Transverse colon (tissue), 4 donors: ENCODE results near the gene BRICD5. TPM values are rescaled to one million over a fixed set of nuclear protein-coding genes. Genes with fewer than 3 reads are reported as not detected.

Source experiments
- DNase-seq: peaks from one replicate; pipeline ENCODE4 v3.0.0-alpha.2; 2019
- H3K27ac ChIP-seq, 4 donors: fragments of 200-600 bp; sonication (generic); 2 replicates each; pipeline ENCODE4 v1.5.1; 2016 to 2018; ENCODE audit warnings: inconsistent platforms in 4 of 4
- H3K27me3 ChIP-seq: fragments of 200-600 bp; sonication (generic); 2 replicates; pipeline ENCODE4 v1.5.1; 2017; ENCODE audit warnings: inconsistent platforms
- H3K36me3 ChIP-seq, 4 donors: fragments of 200-600 bp; sonication (generic); 2 replicates each; pipeline ENCODE4 v1.5.1; 2017 to 2019; ENCODE audit warnings: inconsistent platforms in 4 of 4
- H3K4me1 ChIP-seq, 4 donors: fragments of 200-600 bp; sonication (generic); 2 replicates each; pipeline ENCODE4 v1.5.1; 2017 to 2020; ENCODE audit warnings: inconsistent platforms in 4 of 4
- H3K4me3 ChIP-seq, 4 donors: fragments of 200-600 bp; sonication (generic); 1 replicate in 1 of 4; 2 replicates in 3 of 4; pipeline versions ENCODE4 v1.5.1 to v1.6.1; 2017 to 2019; ENCODE audit warnings: inconsistent platforms in 4 of 4
- H3K9me3 ChIP-seq, 2 donors: fragments of 200-600 bp; sonication (generic); 2 replicates each; pipeline ENCODE4 v1.5.1; 2017 to 2019; ENCODE audit warnings: inconsistent platforms in 2 of 2
- CTCF ChIP-seq, 5 experiments: fragments of 200-600 bp in 3 of 5; fragments of 450-650 bp in 2 of 5; sonication (generic) in 3 of 5; IDR thresholded peaks; 1 replicate in 2 of 5; 2 replicates in 3 of 5; pipeline ENCODE4 v1.5.1; 2016 to 2017; ENCODE audit warnings: antibody characterized with exemption in 5 of 5, inconsistent platforms in 3 of 5, mild to moderate bottlenecking in 2 of 5, moderate library complexity in 1 of 5
- EP300 ChIP-seq: sonication (generic); formaldehyde crosslinking; IDR thresholded peaks from one replicate; pipeline ENCODE4 v1.6.1; 2017; ENCODE audit warnings: antibody characterized with exemption, low read depth
- POLR2A ChIP-seq: fragments of 450-650 bp; IDR thresholded peaks from one replicate; pipeline ENCODE4 v1.6.1; 2016; ENCODE audit warnings: antibody characterized with exemption, mild to moderate bottlenecking, moderate library complexity
- POLR2AphosphoS5 ChIP-seq, 3 donors: sonication (generic); formaldehyde crosslinking; IDR thresholded peaks; one replicate each; pipeline ENCODE4 v1.6.1; 2016; ENCODE audit warnings: antibody characterized with exemption in 3 of 3
- WGBS, 2 donors: methylation state at CpG; one replicate each; pipeline ENCODE4 v1.1.5; 2018; ENCODE audit warnings: low coverage in 1 of 2; 5-methylcytosine and 5-hydroxymethylcytosine counted together
- in situ Hi-C, 4 donors: fragments of 200-750 bp; cut with MboI; loops; one replicate each; pipeline versions ENCODE4 v1.15.0 to v1.15.1; 2017; ENCODE audit warnings: low sequenced_read_pairs in 3 of 4, low pct_ligation_motif_present in 1 of 4, low pct_unique_long_range_greater_than_20kb in 1 of 4
- intact Hi-C: fragments of 100-400 bp; cut with DNase I; formaldehyde crosslinking; loops from one replicate; pipeline ENCODE4 v1.15.1; 2023; ENCODE audit warnings: low total_unique reads
- total RNA-seq, 4 donors: library from RNA; depleted of rRNA; stranded (reverse); fragments of >200 nt; gene quantifications; one replicate each; pipeline ENCODE4 v1.1.0, GENCODE V29; 2016

BRICD5 gene
- total RNA-seq, 4 donors from 2014 or later = 5.7 to 29.9 (median 11.7) TPM

GRCh38 chr16:2161911-2162310 is 48.8 kb downstream of the BRICD5 start:
- TF ChIP-seq CTCF (IDR thresholded peaks at IDR 0.05) (no peak), POLR2AphosphoS5 (IDR thresholded peaks at IDR 0.05) (no peak), EP300 (no peak), POLR2A (no peak)
- WGBS, 2 donors = 91% methylated on average over 10 of the region's 10 CpGs; no CpG with 5 or more reads in 1 of the 2 donors
- Histone ChIP-seq H3K27me3 (no peaks in the 10 kb centered on the region), H3K4me1 (peaks cover 39 to 70% (median 66%) of the 10 kb centered on the region in 4 donors), H3K9me3 (no peaks in the 10 kb centered on the region), H3K27ac (peak overlapping the region; percentile 42 to 92 (median 90)), H3K4me3 (no peak overlapping the region), H3K36me3 (no peaks in the 10 kb centered on the region)
- in situ Hi-C loops (loop anchor here in 1 of 4 donors (25.0 kb wide), 1 partner anchor 325 kb away; the partner anchor contains the start of gene TBC1D24), intact Hi-C loops (no loop called here)
- no peak for DNase-seq

GRCh38 chr16:2160915-2161551 is 49.6 kb downstream of the BRICD5 start:
- no peaks in the 10 kb centered on the region for H3K27me3 ChIP-seq
- no peaks in the 10 kb centered on the region for H3K36me3 ChIP-seq
- no peak for TF ChIP-seq CTCF (IDR thresholded peaks at IDR 0.05)
- TF ChIP-seq EP300 = no peak
- TF ChIP-seq POLR2AphosphoS5 (IDR thresholded peaks at IDR 0.05) = peak in 1 of 3 donors; percentile 10
- TF ChIP-seq POLR2A = no peak
- WGBS, 2 donors = 58% methylated on average over 14 of the region's 20 CpGs; no CpG with 5 or more reads in 1 of the 2 donors
- in situ Hi-C loops (loop anchor here in 1 of 4 donors (25.0 kb wide), 1 partner anchor 326 kb away; the partner anchor contains the start of gene TBC1D24), intact Hi-C loops (no loop called here)
- peak; percentile 58 for DNase-seq
- peak overlapping the region; percentile 42 to 92 (median 90) for H3K27ac ChIP-seq
- peaks cover 45 to 78% (median 74%) of the 10 kb centered on the region in 4 donors for H3K4me1 ChIP-seq
- no peak overlapping the region for H3K4me3 ChIP-seq
- no peaks in the 10 kb centered on the region for H3K9me3 ChIP-seq

Other genes starting within 250 kb of the BRICD5 start
- gene RPS2, start 246.0 kb downstream of the BRICD5 start, total RNA-seq = 1,000 to 10,000 TPM in 3 of 4 donors, 100 to 1,000 TPM in 1; 896 to 2,085 (median 1,613) TPM
- gene RNF151, start 244.0 kb downstream of the BRICD5 start, total RNA-seq = not detected
- gene TBL3, start 238.8 kb downstream of the BRICD5 start, total RNA-seq = 10 to 100 TPM; 23.2 to 31.0 (median 28.2) TPM
- 10 to 100 TPM in 3 of 4 donors, 1 to 10 TPM in 1; 4.2 to 29.8 (median 19.4) TPM for gene NOXO1, start 229.4 kb downstream of the BRICD5 start, total RNA-seq
- gene GFER, start 226.7 kb downstream of the BRICD5 start, total RNA-seq = 100 to 1,000 TPM in 1 of 4 donors, 10 to 100 TPM in 3; 29.9 to 117 (median 64.3) TPM
- gene SYNGR3, start 220.9 kb downstream of the BRICD5 start, total RNA-seq = 1 to 10 TPM in 3 of 4 donors, not detected in 1; 2.7 to 4.8 (median 2.9) TPM
- 100 to 1,000 TPM in 1 of 4 donors, 10 to 100 TPM in 3; 28.3 to 145 (median 42.0) TPM for gene ZNF598, start 201.0 kb downstream of the BRICD5 start, total RNA-seq
- under 1 TPM in 1 of 4 donors, not detected in 3; 0.41 TPM for gene NPW, start 191.1 kb downstream of the BRICD5 start, total RNA-seq
- 10 to 100 TPM in 3 of 4 donors, 1 to 10 TPM in 1; 3.7 to 61.9 (median 29.8) TPM for gene NHERF2, start 184.0 kb downstream of the BRICD5 start, total RNA-seq
- gene NTHL1, start 163.0 kb downstream of the BRICD5 start, total RNA-seq = 10 to 100 TPM; 12.7 to 32.9 (median 23.2) TPM
- gene TSC2, start 162.9 kb downstream of the BRICD5 start, total RNA-seq = 100 to 1,000 TPM in 2 of 4 donors, 10 to 100 TPM in 2; 88.3 to 206 (median 127) TPM
- 1,000 to 10,000 TPM in 1 of 4 donors, 100 to 1,000 TPM in 3; 131 to 1,015 (median 289) TPM for gene PKD1, start 75.0 kb downstream of the BRICD5 start, total RNA-seq
- 10 to 100 TPM in 3 of 4 donors, 1 to 10 TPM in 1; 8.3 to 28.4 (median 14.2) TPM for gene RAB26, start 62.2 kb downstream of the BRICD5 start, total RNA-seq
- gene TRAF7, start 55.1 kb downstream of the BRICD5 start, total RNA-seq = 10 to 100 TPM; 43.4 to 80.4 (median 63.0) TPM
- gene CASKIN1, start 14.3 kb downstream of the BRICD5 start, total RNA-seq = under 1 TPM in 2 of 4 donors, not detected in 2; under 0.01 to 0.14 TPM
- gene MLST8, start 5.4 kb downstream of the BRICD5 start, total RNA-seq = 10 to 100 TPM; 50.8 to 81.8 (median 73.1) TPM
- 10 to 100 TPM; 18.0 to 49.0 (median 29.5) TPM for gene PGP, start 4.0 kb upstream of the BRICD5 start, total RNA-seq
- gene E4F1, start 12.7 kb upstream of the BRICD5 start, total RNA-seq = 100 to 1,000 TPM in 1 of 4 donors, 10 to 100 TPM in 3; 36.5 to 124 (median 53.6) TPM
- gene DNASE1L2, start 25.6 kb upstream of the BRICD5 start, total RNA-seq = 1 to 10 TPM in 1 of 4 donors, under 1 TPM in 2, not detected in 1; 0.55 to 3.0 (median 0.64) TPM
- 100 to 1,000 TPM in 2 of 4 donors, 10 to 100 TPM in 2; 24.5 to 218 (median 100) TPM for gene ECI1, start 40.7 kb upstream of the BRICD5 start, total RNA-seq
- gene RNPS1, start 57.3 kb upstream of the BRICD5 start, total RNA-seq = 100 to 1,000 TPM; 110 to 153 (median 126) TPM
- gene ABCA3, start 129.9 kb upstream of the BRICD5 start, total RNA-seq = 1 to 10 TPM; 3.4 to 8.6 (median 3.7) TPM
- 10 to 100 TPM in 1 of 4 donors, 1 to 10 TPM in 2, under 1 TPM in 1; 0.75 to 24.9 (median 2.3) TPM for gene CCNF, start 218.6 kb upstream of the BRICD5 start, total RNA-seq
- gene TEDC2, start 249.2 kb upstream of the BRICD5 start, total RNA-seq = 1 to 10 TPM in 2 of 4 donors, not detected in 2; 1.4 to 2.3 TPM